ENCODE data around the gene CACNA1S. TPM values are rescaled to one million over a fixed set of nuclear protein-coding genes. Genes with fewer than 3 reads are reported as not detected.

The CACNA1S gene
- polyA plus RNA-seq, 1 experiment = not detected

GRCh38 chr1:201014816-201015200 is 97.4 kb downstream of the CACNA1S start:
- Histone ChIP-seq H3K27me3 (ENCODE audit: control insufficient read depth, insufficient read depth, low read length) (peaks cover 35% of the 10 kb centered on the region), H3K4me3 (ENCODE audit: low read depth, low read length) (no peak overlapping the region), H3K27ac (ENCODE audit: low read depth, low read length) (no peak overlapping the region), H3K9me3 (ENCODE audit: control insufficient read depth, insufficient read depth, low read length) (no peaks in the 10 kb centered on the region; the same call in 1 of the 2 replicates)
- ChIA-PET POLR2A (no interaction called here), CTCF (interaction anchor here (2.1 to 2.9 kb wide), 3 partner anchors 11 to 43 kb away, joined by 10 to 12 read pairs (median 10); no protein-coding TSS in a partner anchor)
- DNase-seq (ENCODE audit: low read depth, low spot score) = no peak
- TF ChIP-seq, protein P1, sequence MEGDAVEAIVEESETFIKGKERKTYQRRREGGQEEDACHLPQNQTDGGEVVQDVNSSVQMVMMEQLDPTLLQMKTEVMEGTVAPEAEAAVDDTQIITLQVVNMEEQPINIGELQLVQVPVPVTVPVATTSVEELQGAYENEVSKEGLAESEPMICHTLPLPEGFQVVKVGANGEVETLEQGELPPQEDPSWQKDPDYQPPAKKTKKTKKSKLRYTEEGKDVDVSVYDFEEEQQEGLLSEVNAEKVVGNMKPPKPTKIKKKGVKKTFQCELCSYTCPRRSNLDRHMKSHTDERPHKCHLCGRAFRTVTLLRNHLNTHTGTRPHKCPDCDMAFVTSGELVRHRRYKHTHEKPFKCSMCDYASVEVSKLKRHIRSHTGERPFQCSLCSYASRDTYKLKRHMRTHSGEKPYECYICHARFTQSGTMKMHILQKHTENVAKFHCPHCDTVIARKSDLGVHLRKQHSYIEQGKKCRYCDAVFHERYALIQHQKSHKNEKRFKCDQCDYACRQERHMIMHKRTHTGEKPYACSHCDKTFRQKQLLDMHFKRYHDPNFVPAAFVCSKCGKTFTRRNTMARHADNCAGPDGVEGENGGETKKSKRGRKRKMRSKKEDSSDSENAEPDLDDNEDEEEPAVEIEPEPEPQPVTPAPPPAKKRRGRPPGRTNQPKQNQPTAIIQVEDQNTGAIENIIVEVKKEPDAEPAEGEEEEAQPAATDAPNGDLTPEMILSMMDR (IDR thresholded peaks at IDR 0.05; ENCODE audit: low read depth, low read length) = no peak

DNA sequence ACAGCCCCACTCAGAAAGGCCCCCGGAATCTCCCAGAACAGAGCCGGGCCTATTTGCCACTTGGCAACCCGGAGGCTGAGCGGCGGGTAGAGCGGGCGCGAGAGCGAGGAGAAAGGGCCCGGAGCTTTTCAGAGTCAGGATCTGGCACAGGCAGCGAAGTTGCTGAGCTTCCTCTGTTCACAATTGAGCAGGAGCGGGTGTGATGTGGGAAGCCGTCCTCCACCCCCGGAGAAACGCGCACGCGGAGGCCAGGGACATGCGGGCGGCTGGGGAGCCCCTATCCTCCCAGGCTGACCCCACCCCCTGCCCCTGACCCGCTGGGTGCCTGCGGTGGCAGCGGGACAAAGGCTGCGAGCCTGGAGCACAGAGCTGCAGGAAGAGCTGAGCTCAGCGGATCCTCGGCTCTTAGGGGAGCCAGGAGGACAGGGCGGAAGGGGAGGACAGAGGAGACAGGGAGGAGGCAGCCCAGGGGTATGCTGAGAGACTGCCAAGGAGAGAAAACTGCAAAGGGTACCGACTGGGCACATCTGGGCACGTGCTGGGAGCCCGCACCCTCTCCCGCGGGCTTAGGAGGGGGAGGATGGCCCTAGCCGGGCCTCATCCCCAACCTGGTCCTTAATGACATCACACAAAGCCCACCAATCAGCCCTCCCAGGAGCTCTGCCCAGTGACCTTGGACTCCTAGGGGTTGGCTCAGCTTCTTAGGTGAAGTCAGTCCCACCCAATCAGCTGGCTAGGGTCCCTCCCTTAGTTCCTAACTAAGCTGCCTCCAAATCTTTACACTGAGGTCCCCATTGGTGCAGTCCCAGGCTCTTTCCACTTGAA is 98.0 kb downstream of the CACNA1S start:
- TF ChIP-seq, protein P1 (IDR thresholded peaks at IDR 0.05; ENCODE audit: low read depth, low read length) = no peak
- ChIA-PET CTCF (interaction anchor here (2.1 to 2.9 kb wide), 3 partner anchors 12 to 42 kb away, joined by 10 to 12 read pairs (median 10); no protein-coding TSS in a partner anchor), POLR2A (no interaction called here)
- DNase-seq (ENCODE audit: low read depth, low spot score) = no peak
- Histone ChIP-seq H3K9me3 (ENCODE audit: control insufficient read depth, insufficient read depth, low read length) (no peaks in the 10 kb centered on the region; the same call in 1 of the 2 replicates), H3K27ac (ENCODE audit: low read depth, low read length) (no peak overlapping the region), H3K27me3 (ENCODE audit: control insufficient read depth, insufficient read depth, low read length) (peaks cover 35% of the 10 kb centered on the region), H3K4me3 (ENCODE audit: low read depth, low read length) (no peak overlapping the region)

DNA sequence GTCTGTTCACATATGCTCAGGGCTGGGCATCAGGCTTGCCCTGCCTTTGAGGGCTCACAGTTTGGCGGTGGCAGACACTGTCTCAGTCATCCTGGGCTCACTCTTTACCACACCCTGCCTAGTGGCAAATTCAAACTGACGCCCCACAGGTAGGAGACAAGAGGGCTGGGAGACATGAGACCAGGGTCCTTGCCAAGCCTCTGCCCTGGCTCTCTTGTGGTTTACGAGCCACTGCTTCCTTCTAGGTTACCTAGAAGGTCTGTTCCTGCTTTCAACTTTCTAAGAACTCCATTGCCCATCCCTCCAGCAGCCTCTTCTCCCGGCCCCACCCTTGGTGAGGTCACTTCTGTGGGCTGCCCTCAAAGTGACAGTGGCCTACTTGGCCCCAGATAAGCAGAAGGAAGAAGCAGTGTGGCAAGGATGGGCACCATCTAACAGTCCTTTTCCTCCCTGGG is 99.2 kb downstream of the CACNA1S start:
- peaks cover 35% of the 10 kb centered on the region for H3K27me3 ChIP-seq (ENCODE audit: control insufficient read depth, insufficient read depth, low read length)

GRCh38 chr1:201011616-201012015 is 100.6 kb downstream of the CACNA1S start:
- H3K27me3 ChIP-seq (ENCODE audit: control insufficient read depth, insufficient read depth, low read length) = peaks cover 32% of the 10 kb centered on the region
- ChIA-PET CTCF (interaction anchor here (1.2 kb wide), 1 partner anchor 13 kb away, joined by 3 read pairs; no protein-coding TSS in a partner anchor), POLR2A (no interaction called here)
- DNase-seq (ENCODE audit: low read depth, low spot score) = no peak
- H3K9me3 ChIP-seq (ENCODE audit: control insufficient read depth, insufficient read depth, low read length) = no peaks in the 10 kb centered on the region; the same call in 1 of the 2 replicates
- TF ChIP-seq, protein P1 (IDR thresholded peaks at IDR 0.05; ENCODE audit: low read depth, low read length) = no peak
- H3K4me3 ChIP-seq (ENCODE audit: low read depth, low read length) = no peak overlapping the region
- H3K27ac ChIP-seq (ENCODE audit: low read depth, low read length) = no peak overlapping the region

More for the DNA sequence above, 99.2 kb downstream of the CACNA1S start:
- TF ChIP-seq, protein P1 (IDR thresholded peaks at IDR 0.05; ENCODE audit: low read depth, low read length) = no peak
- no peak for DNase-seq (ENCODE audit: low read depth, low spot score)
- Histone ChIP-seq H3K27ac (ENCODE audit: low read depth, low read length) (no peak overlapping the region), H3K4me3 (ENCODE audit: low read depth, low read length) (no peak overlapping the region), H3K9me3 (ENCODE audit: control insufficient read depth, insufficient read depth, low read length) (no peaks in the 10 kb centered on the region; the same call in 1 of the 2 replicates)
- ChIA-PET CTCF (interaction anchor here (0.8 to 2.9 kb wide), 2 partner anchors 41 to 42 kb away, joined by 3 to 12 read pairs; no protein-coding TSS in a partner anchor), POLR2A (no interaction called here)

Data from AG04450 (cell line).